SHP77 (cell line): ENCODE data around the gene HSD17B12.

Experiments
- DNase-seq, 2 experiments: peaks; one replicate each; lab custom pipeline; 2025; lab: John Stamatoyannopoulos, UW

Gene HSD17B12

GRCh38 chr11:43688394-43688793 lies 7.9 kb downstream of the HSD17B12 start:
- no peak for DNase-seq

- DNase-seq: no peak
Observed at GRCh38 chr11:43689167-43689566, 8.6 kb downstream of the HSD17B12 start.

- no peak for DNase-seq
Observed at GRCh38 chr11:43690929-43691725, 10.6 kb downstream of the HSD17B12 start.

- no peak for DNase-seq
Observed at GRCh38 chr11:43691806-43692205, 11.3 kb downstream of the HSD17B12 start.

- no peak for DNase-seq
Observed at GRCh38 chr11:43693069-43693468, 12.5 kb downstream of the HSD17B12 start.

- DNase-seq: no peak
Observed at GRCh38 chr11:43693731-43694130, 13.2 kb downstream of the HSD17B12 start.

GRCh38 chr11:43694477-43694876 lies 13.9 kb downstream of the HSD17B12 start:
- DNase-seq: no peak

GRCh38 chr11:43697679-43698078 lies 17.1 kb downstream of the HSD17B12 start:
- DNase-seq: no peak

GRCh38 chr11:43699870-43700269 lies 19.3 kb downstream of the HSD17B12 start:
- no peak for DNase-seq

- DNase-seq: no peak
Observed at GRCh38 chr11:43706631-43707030, 26.1 kb downstream of the HSD17B12 start.

- DNase-seq: no peak
Observed at GRCh38 chr11:43708776-43709175, 28.2 kb downstream of the HSD17B12 start.

GRCh38 chr11:43709689-43710088 lies 29.2 kb downstream of the HSD17B12 start:
- no peak for DNase-seq

- DNase-seq: no peak
Observed at GRCh38 chr11:43712676-43713075, 32.1 kb downstream of the HSD17B12 start.

GRCh38 chr11:43718373-43718772 lies 37.8 kb downstream of the HSD17B12 start:
- no peak for DNase-seq

- DNase-seq: no peak
Observed at GRCh38 chr11:43723617-43724016, 43.1 kb downstream of the HSD17B12 start.

- no peak for DNase-seq
Observed at GRCh38 chr11:43732225-43732624, 51.7 kb downstream of the HSD17B12 start.

GRCh38 chr11:43734256-43734655 lies 53.7 kb downstream of the HSD17B12 start:
- no peak for DNase-seq

- no peak for DNase-seq
Observed at GRCh38 chr11:43735115-43735514, 54.6 kb downstream of the HSD17B12 start.

- no peak for DNase-seq
Observed at GRCh38 chr11:43735961-43736360, 55.4 kb downstream of the HSD17B12 start.

- no peak for DNase-seq
Observed at GRCh38 chr11:43736502-43737200, 56.1 kb downstream of the HSD17B12 start.

- DNase-seq: no peak
Observed at GRCh38 chr11:43737201-43737590, 56.7 kb downstream of the HSD17B12 start.

- no peak for DNase-seq
Observed at GRCh38 chr11:43738600-43739409, 58.3 kb downstream of the HSD17B12 start.

GRCh38 chr11:43746670-43747069 lies 66.1 kb downstream of the HSD17B12 start:
- no peak for DNase-seq
